Fibroblast of the conjunctiva (primary cell): ENCODE data around the gene EXOC2.
A peak's percentile ranks its signal among the peaks of the same experiment; 100 is the strongest.

Source experiments
- DNase-seq: peaks from one replicate; pipeline ENCODE4 v3.0.0-alpha.2; 2010; ENCODE audit warnings: low read depth

The EXOC2 gene

GRCh38 chr6:692858-693722, at the start of gene EXOC2:
Gene EXOC2 (minus strand): TSS chr6:693139. CDS start chr6:637818, 55,321 bp downstream.
- DNase-seq: peak; percentile 27

GRCh38 chr6:741410-742339, 48.7 kb upstream of the EXOC2 start:
- DNase-seq: no peak

- no peak for DNase-seq
These were observed 43.9 kb upstream of the EXOC2 start for GRCh38 chr6:736657-737446.

- DNase-seq: no peak
These were observed 40.7 kb upstream of the EXOC2 start for GRCh38 chr6:733431-734219.

- no peak for DNase-seq
These were observed 39.0 kb upstream of the EXOC2 start for GRCh38 chr6:731924-732323.

GRCh38 chr6:729606-730320, 36.8 kb upstream of the EXOC2 start:
- DNase-seq: no peak

GRCh38 chr6:727856-728255, 34.9 kb upstream of the EXOC2 start:
- DNase-seq: no peak

GRCh38 chr6:723540-723939, 30.6 kb upstream of the EXOC2 start:
- DNase-seq: no peak

GRCh38 chr6:722608-723007, 29.7 kb upstream of the EXOC2 start:
- no peak for DNase-seq

- DNase-seq: peak; percentile 74
These were observed 29.2 kb upstream of the EXOC2 start for GRCh38 chr6:722077-722524.

GRCh38 chr6:718345-718744, 25.4 kb upstream of the EXOC2 start:
- DNase-seq: no peak

GRCh38 chr6:717135-717534, 24.2 kb upstream of the EXOC2 start:
- DNase-seq: no peak

GRCh38 chr6:715709-716491, 23.0 kb upstream of the EXOC2 start:
- DNase-seq: no peak

- DNase-seq: no peak
These were observed 21.2 kb upstream of the EXOC2 start for GRCh38 chr6:714100-714499.

- no peak for DNase-seq
These were observed 20.4 kb upstream of the EXOC2 start for GRCh38 chr6:713351-713750.

GRCh38 chr6:712805-713204, 19.9 kb upstream of the EXOC2 start:
- no peak for DNase-seq

GRCh38 chr6:711925-712324, 19.0 kb upstream of the EXOC2 start:
- no peak for DNase-seq

GRCh38 chr6:710601-711571, 17.9 kb upstream of the EXOC2 start:
- peak; percentile 24 for DNase-seq
